Ovary (tissue), 1 donor: ENCODE results near the gene NOM1.

Source experiments
- EP300 ChIP-seq: sonication (generic); formaldehyde crosslinking; IDR thresholded peaks from one replicate; pipeline ENCODE4 v1.6.1; 2017; ENCODE audit warnings: antibody characterized with exemption
- POLR2A ChIP-seq: fragments of 450-650 bp; IDR thresholded peaks from one replicate; pipeline ENCODE4 v1.6.1; 2017; ENCODE audit warnings: antibody characterized with exemption, mild to moderate bottlenecking, moderate library complexity

DNA sequence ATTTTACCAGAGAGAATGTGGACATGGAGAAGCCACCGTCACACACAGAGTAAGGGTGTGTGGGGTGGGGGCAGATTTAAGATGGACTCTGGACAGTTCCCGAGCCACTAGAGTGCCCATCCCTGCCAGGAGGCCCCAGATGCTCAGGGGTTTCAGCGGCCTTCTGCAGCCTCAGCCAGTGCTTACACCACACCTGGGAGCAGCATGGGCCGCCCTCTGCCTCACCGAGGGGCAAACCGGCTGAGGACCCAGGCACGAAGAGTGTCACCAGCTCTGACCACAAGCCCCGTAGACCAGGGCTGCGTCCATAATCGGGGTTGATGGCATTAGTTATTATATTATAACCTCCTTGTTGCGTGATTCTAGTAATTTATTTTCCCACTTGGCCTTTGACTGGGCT is 67.6 kb downstream of the NOM1 start:
- TF ChIP-seq POLR2A (no peak), EP300 (no peak)
